GM10248 (cell line): ENCODE data around the gene SHB.

Experiments
- CTCF ChIA-PET: fragments of 300-600 bp; sonication (Branson Sonifier 250); formaldehyde crosslinking; extraction: SDS; loops from one replicate; lab custom pipeline; 2021; ENCODE audit warnings: antibody characterized with exemption; lab: Yijun Ruan, JAX
- POLR2A ChIA-PET: fragments of 350-650 bp; sonication (Branson Sonifier 250); formaldehyde crosslinking; extraction: SDS; loops from one replicate; lab custom pipeline; 2020; ENCODE audit warnings: antibody characterized with exemption; lab: Yijun Ruan, JAX
- DNase-seq: peaks from one replicate; pipeline ENCODE4 v3.0.0; 2012; ENCODE audit errors: extremely low spot score
- TF ChIP-seq, protein P1 (sequence below): IDR thresholded peaks from 2 replicates; pipeline ENCODE4 v1.5.1; 2012; ENCODE audit warnings: mild to moderate bottlenecking, low read depth; ENCODE audit errors: extremely low read depth, missing control alignments, control extremely low read depth

The SHB gene

DNA sequence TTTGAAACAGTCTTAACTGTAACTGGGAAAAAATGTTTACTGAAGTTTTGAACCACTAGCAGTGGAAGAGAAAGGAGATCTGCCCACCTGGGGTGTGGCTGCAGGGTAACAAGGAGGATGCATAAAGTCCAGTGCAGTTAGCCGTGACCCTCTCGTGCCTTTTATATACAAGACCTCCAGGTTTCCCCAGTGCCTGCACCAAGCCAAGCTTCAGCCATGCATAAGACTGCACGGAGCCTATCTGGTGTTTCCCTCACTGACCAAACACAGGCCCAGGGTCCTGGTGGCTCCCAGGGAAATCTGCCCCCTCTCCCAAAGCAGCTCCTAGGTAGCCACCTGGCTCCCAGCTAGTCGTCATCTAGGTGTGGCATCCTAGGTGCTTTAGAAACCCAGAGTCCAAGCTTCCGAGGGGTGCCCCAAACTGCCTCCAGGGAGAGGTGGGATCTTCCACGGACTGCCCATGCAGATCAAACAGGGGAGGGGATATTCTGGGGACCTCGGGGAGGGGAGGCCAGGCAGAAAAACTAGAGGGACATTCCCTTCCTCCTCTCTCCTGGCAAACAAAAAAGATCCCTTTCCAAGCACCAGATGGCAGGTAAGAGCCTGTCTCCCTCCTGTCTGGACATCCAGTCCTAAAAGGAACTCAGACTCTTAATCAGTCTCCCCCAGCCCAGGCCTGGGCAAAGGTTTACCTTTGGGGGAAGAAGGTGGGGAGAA is 2.7 kb downstream of the SHB start:
- no peak for DNase-seq
- ChIA-PET POLR2A (interaction anchor here (1.2 kb wide), 1 partner anchor 25 kb away, joined by 3 read pairs; no protein-coding TSS in a partner anchor), CTCF (interaction anchor here (1.2 to 1.7 kb wide), 5 partner anchors 14 to 297 kb away, joined by 3 to 11 read pairs (median 3); no protein-coding TSS in a partner anchor)
- TF ChIP-seq, protein P1, sequence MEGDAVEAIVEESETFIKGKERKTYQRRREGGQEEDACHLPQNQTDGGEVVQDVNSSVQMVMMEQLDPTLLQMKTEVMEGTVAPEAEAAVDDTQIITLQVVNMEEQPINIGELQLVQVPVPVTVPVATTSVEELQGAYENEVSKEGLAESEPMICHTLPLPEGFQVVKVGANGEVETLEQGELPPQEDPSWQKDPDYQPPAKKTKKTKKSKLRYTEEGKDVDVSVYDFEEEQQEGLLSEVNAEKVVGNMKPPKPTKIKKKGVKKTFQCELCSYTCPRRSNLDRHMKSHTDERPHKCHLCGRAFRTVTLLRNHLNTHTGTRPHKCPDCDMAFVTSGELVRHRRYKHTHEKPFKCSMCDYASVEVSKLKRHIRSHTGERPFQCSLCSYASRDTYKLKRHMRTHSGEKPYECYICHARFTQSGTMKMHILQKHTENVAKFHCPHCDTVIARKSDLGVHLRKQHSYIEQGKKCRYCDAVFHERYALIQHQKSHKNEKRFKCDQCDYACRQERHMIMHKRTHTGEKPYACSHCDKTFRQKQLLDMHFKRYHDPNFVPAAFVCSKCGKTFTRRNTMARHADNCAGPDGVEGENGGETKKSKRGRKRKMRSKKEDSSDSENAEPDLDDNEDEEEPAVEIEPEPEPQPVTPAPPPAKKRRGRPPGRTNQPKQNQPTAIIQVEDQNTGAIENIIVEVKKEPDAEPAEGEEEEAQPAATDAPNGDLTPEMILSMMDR, result no peak

DNA sequence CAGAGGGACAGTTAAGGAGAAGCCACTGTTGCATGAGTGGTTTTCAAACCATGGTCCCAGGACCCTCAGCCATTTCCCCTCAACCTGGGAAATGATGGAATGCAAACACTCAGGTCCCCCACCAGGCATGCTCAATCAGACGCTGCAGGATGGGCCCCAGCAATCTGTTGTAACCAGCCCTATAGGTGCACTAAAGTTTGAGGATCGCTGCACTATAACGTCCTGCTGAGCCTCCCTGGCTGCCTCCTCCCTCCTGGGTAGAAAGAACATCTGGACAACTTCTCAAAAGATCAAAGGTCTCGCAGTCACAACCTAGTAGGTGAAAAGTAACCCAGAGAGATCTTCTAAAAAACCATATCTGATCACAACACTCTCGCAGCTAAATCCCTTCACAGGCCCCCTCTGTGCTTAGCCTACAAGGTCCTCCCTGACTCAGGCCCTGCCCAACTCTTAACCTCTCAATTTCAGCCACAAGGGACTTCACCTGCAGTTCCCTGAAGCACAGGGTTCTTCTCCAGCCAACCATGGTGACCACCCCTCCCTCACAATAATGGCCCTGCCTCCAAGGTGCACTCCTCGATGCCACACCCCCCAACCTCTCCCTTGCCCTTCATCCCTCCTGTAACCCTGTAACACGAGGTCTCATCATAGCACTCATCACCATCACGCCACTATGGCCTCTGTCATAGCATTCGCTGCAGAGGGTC is 3.5 kb downstream of the SHB start:
- ChIA-PET CTCF (interaction anchor here (1.6 to 1.7 kb wide), 2 partner anchors 22 to 23 kb away, joined by 3 to 11 read pairs; no protein-coding TSS in a partner anchor), POLR2A (no interaction called here)
- TF ChIP-seq, protein P1, result no peak
- DNase-seq, result peak; percentile 66

DNA sequence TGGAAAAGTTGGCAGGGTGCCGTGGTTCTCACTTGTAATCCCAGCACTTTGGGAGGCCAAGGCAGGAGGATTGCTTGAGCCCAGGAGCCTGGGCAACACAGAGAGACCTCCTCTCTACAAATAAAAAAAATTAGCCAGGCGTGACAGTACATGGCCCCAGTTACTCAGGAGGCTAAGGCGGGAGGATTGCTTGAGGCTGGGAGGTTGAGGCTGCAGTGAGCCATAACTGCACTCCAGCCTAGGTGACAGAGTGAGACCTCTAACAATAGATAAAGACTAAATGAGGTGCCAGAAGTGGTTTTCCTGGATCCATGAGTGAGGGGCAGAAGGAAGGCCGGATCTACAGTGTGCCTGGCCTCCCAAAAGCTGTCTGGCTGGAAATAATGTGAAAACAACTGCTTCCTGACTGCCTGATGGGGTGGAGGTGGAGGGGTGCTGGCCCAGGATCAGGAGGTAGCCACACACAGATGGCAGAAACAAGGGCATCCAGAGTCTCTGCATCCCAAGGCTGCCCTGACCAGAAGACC is 4.1 kb downstream of the SHB start:
- POLR2A ChIA-PET, result no interaction called here
- CTCF ChIA-PET, result interaction anchor here (0.9 to 2.8 kb wide), 3 partner anchors 11 to 23 kb away, joined by 3 to 18 read pairs (median 8); no protein-coding TSS in a partner anchor

DNA sequence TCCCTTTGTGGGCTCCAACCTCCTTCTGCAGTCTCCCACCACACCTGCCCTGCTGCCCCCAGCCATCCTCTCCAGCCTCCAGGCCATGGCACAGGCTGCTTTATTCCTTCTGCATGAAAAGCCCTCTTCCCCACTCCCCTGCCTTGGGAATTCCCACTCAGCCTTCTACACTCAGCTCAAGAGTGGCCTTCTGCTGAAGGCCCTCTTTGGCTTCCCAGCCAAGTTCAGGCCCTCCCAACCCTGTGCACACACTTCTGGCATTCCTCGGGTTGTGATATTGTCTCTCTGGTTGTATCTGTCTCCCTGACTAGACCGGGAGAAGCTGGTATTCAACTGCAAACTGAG is 5.7 kb downstream of the SHB start:
- TF ChIP-seq, protein P1, result no peak
- ChIA-PET CTCF (interaction anchor here (0.7 to 2.8 kb wide), 4 partner anchors 10 to 150 kb away, joined by 4 to 18 read pairs (median 9); no protein-coding TSS in a partner anchor), POLR2A (interaction anchor here (0.5 kb wide), 1 partner anchor 254 kb away, joined by 4 read pairs; no protein-coding TSS in a partner anchor)
- DNase-seq, result no peak

More for the DNA sequence above, 4.1 kb downstream of the SHB start:
- DNase-seq, result no peak
- TF ChIP-seq, protein P1, result no peak

DNA sequence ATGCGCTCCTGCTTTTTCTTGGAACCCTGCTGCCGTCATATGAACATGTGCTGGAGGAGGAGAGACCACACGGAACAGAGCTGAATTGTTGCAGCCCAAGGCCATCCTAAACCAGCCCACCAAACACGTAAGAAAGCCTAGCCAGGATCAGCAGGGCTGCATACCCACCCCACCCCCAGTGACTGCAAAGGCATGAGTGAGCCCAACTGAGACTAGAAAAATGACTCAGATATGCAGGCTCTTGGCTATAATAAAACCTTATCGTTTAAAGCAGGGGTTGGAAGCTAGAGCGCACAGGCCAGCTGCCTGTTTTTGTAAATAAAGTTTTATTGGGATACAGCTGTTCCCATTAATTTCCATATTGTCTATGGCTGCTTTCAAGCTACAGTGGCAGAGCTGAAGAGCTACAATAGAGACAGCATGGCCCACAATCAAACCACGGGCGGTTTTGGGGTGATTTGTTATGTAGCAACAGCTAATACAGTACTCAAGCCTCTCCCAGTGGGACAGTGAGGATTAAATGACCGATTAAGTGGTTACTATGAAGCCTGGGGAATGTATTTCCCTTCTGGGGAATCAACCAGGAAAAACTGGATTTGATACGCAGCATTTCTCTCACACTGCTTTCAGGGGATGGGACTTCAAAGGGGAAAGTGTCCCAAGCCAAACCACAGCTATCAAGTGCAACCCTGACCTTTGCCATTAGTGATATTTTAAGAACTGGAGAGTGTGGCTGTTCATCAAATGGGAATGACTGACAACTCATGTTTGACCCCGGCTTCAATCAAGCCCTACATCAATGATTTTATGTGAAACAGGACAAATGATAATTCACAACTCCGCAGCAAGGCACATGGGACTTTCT is 6.3 kb downstream of the SHB start:
- CTCF ChIA-PET, result interaction anchor here (1.1 to 2.8 kb wide), 4 partner anchors 10 to 149 kb away, joined by 3 to 18 read pairs (median 9); no protein-coding TSS in a partner anchor
- POLR2A ChIA-PET, result no interaction called here
- TF ChIP-seq, protein P1, result no peak
- no peak for DNase-seq
